Small intestine (tissue), 7 donors: ENCODE results near the gene RNU1-2. TPM values are rescaled to one million over a fixed set of nuclear protein-coding genes. Genes with fewer than 3 reads are reported as not detected.
"Not testable (repeated sequence)": the region's sequence is repeated elsewhere in the genome, so short reads cannot be mapped to it uniquely, and the experiment has no call there.

Experiments used
- DNase-seq, 2 donors: peaks; one replicate each; pipeline versions ENCODE4 v3.0.0 to v3.0.0-alpha.2; 2013
- FAIRE-seq: peaks from 2 replicates; lab custom pipeline; 2012; peaks lifted over from hg19 to GRCh38; lab: Jason Lieb, UNC
- H3K27ac ChIP-seq, 3 donors: one replicate each; pipeline ENCODE4 v1.5.1; 2013; ENCODE audit warnings: low read length in 2 of 3, mild to moderate bottlenecking in 2 of 3, control low read depth in 1 of 3, inconsistent platforms in 1 of 3, low read depth in 1 of 3, moderate library complexity in 1 of 3
- H3K27me3 ChIP-seq, 3 donors: one replicate each; pipeline ENCODE4 v1.6.1; 2013; ENCODE audit warnings: low read length in 3 of 3, inconsistent platforms in 1 of 3; ENCODE audit not compliant: control insufficient read depth in 3 of 3, insufficient read depth in 3 of 3
- H3K36me3 ChIP-seq, 3 donors: one replicate each; pipeline ENCODE4 v1.6.1; 2013; ENCODE audit warnings: low read length in 3 of 3, inconsistent platforms in 1 of 3, low read depth in 1 of 3, mild to moderate bottlenecking in 1 of 3, moderate library complexity in 1 of 3; ENCODE audit not compliant: control insufficient read depth in 3 of 3, insufficient read depth in 2 of 3
- H3K4me1 ChIP-seq, 3 donors: one replicate each; pipeline ENCODE4 v1.6.1; 2013; ENCODE audit warnings: low read length in 2 of 3, inconsistent platforms in 1 of 3, low read depth in 1 of 3, mild to moderate bottlenecking in 1 of 3, moderate library complexity in 1 of 3; ENCODE audit not compliant: control insufficient read depth in 3 of 3, insufficient read depth in 2 of 3
- H3K4me3 ChIP-seq, 3 donors: one replicate each; pipeline ENCODE4 v1.5.1; 2013; ENCODE audit warnings: low read length in 3 of 3, control low read depth in 1 of 3, inconsistent platforms in 1 of 3, low read depth in 1 of 3, mild to moderate bottlenecking in 1 of 3, moderate library complexity in 1 of 3
- H3K9me3 ChIP-seq, 2 donors: one replicate each; pipeline ENCODE4 v1.6.1; 2013; ENCODE audit warnings: low read depth in 1 of 2, low read length in 1 of 2; ENCODE audit not compliant: control insufficient read depth in 2 of 2, insufficient read depth in 1 of 2
- WGBS, 3 donors: extraction: QIAGEN DNeasy Blood & Tissue Kit; methylation state at CpG; one replicate each; pipeline ENCODE4 v1.1.7; 2013; 5-methylcytosine and 5-hydroxymethylcytosine counted together
- polyA plus RNA-seq, 4 donors: library from polyadenylated mRNA; stranded (reverse) in 3 of 4; unstranded in 1 of 4; fragments of 200-250 nt in 3 of 4; fragments of 120-200 nt in 1 of 4; gene quantifications; one replicate each; pipeline versions ENCODE4 v1.2.1 to v1.2.3, GENCODE V29; 2013
- donor health status: healthy with polysubstance abuse.
- donor health status: control.
- donor health status: control.
- donor health status: Bipolar disorder and iron deficiency.
- donor health status: healthy.

The RNU1-2 gene
- polyA plus RNA-seq, 4 donors = not detected

DNA sequence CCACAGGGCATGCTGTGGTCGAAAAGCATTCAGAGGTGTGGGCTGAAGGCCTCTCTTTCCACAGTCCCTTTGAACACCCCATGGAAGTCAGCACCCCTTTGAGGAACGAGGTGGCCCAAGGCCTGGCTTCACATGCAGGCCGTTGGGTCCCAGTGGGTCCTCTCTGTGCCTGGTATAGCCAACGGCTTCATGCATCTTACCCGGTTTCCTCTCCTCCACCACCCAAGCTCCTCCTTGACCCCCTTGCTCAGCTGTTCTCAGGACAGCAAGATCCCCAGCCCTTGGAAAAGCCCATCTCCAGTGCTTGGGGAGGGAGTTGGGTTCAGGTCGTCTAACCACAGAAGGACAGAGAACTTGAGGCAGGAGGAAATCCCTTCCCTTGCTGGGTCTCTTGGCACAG, 27.0 kb upstream of the RNU1-2 start:
- DNase-seq, H3K36me3 ChIP-seq, H3K9me3 ChIP-seq, H3K27ac ChIP-seq, H3K4me1 ChIP-seq, H3K4me3 ChIP-seq, FAIRE-seq: not testable (repeated sequence)
- peaks cover 0 to 22% (median 5%) of the 10 kb centered on the region in 3 donors for H3K27me3 ChIP-seq
- WGBS, 3 donors = 81 to 90% (median 87%) methylated on average over 5 of the region's 6 CpGs

DNA sequence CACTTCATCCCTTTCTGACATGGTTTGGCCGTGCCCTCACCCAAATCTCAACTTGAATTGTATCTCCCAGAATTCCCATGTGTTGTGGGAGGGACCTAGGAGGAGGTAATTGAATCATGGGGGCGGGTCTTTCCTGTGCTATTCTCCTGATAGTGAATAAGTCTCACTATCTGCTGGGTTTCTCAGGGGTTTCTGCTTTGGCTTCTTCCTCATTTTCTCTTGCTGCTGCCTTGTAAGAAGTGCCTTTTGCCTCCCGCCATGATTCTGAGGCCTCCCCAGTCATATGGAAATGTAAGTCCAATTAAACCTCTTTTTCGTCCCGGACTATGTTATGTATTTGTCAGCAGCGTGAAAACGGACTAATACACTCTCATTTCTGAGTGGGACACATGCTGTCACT, 25.8 kb upstream of the RNU1-2 start:
- FAIRE-seq = not testable (repeated sequence)
- 75 to 85% (median 84%) methylated on average over 6 of the region's 7 CpGs for WGBS, 3 donors

DNA sequence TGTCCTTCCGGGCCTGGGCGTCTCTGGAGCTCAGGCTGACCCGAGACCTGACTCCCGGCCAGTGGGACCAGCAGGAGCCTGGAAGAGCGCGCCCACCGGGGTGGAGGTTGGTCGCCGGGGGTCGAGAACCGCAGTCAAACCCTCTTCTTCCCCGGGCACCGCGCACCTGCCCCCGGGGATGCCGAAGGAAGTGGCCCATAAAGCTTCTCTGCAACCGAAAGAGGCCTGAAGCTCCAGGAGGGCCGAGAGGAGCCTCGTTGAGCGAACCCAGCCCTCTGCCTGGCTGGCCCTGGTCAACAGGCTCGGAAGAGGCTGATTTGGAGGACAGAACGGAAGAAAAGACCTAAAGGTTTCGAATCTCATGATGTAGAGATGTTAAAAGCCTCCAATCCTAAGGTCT, 24.6 kb upstream of the RNU1-2 start:
- not testable (repeated sequence) for H3K4me1 ChIP-seq, H3K9me3 ChIP-seq, H3K27ac ChIP-seq, FAIRE-seq, DNase-seq, H3K4me3 ChIP-seq, H3K36me3 ChIP-seq
- WGBS, 3 donors = 84 to 91% (median 88%) methylated on average over 12 to 23 of the region's 23 CpGs
- peaks cover 0 to 31% (median 5%) of the 10 kb centered on the region in 3 donors for H3K27me3 ChIP-seq

More for the DNA sequence above, 25.8 kb upstream of the RNU1-2 start:
- not testable (repeated sequence) for H3K27ac ChIP-seq, H3K4me1 ChIP-seq, H3K4me3 ChIP-seq, H3K36me3 ChIP-seq, H3K9me3 ChIP-seq, DNase-seq
- H3K27me3 ChIP-seq = peaks cover 0 to 23% (median 5%) of the 10 kb centered on the region in 3 donors

DNA sequence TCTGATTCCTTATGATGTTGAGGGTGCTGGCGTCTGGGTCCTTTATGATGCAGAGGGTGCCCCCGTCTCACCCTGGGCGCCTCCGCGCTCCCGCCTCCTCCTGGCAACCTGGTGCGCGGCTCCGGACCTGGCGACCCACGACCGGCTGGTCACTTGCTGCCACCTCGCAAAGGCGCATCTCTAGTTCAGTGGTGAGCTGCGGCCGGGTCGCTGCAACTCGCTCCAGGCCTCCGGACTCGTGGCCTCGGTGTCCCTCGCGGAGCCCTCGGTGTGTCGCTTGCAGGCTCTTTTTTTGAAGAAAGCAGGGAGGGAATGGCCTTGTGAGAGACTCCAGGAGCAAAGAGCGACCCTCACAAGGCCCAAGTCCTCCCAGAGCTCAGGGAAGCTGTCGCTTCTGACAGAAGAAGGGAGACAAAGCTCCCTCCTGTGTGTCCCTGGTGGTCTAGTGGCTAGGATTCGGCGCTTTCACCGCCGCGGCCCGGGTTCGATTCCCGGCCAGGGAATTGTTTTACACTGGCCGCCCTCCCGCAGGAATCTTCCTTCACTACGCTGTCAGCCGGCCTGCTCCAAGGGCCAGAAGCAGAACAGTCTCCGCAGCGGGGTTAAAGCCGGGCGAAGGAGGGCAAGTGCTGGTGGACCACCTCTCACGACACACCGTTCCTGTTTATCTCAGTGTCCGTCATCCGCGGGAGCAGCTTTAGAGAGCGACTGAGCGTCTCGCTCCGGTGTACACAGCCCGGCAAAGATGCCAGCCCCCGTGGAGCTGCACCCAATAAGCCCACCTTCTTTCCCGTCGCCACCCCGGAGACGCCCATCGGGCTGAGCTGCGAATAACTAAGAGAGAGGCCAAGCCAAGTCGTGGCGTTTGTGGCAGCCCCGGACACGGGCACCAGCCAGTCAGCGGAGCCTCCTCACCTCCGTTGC, 23.4 kb upstream of the RNU1-2 start:
- not testable (repeated sequence) for FAIRE-seq, H3K36me3 ChIP-seq, H3K4me1 ChIP-seq, H3K27ac ChIP-seq, H3K9me3 ChIP-seq
- DNase-seq = peak in 1 of 2 donors; percentile 66
- 31 to 47% (median 45%) methylated on average over 52 to 59 of the region's 66 CpGs for WGBS, 3 donors
- peak overlapping the region in 1 of 3 donors; percentile 30 for H3K4me3 ChIP-seq
- H3K27me3 ChIP-seq = peaks cover 0 to 33% (median 5%) of the 10 kb centered on the region in 3 donors

DNA sequence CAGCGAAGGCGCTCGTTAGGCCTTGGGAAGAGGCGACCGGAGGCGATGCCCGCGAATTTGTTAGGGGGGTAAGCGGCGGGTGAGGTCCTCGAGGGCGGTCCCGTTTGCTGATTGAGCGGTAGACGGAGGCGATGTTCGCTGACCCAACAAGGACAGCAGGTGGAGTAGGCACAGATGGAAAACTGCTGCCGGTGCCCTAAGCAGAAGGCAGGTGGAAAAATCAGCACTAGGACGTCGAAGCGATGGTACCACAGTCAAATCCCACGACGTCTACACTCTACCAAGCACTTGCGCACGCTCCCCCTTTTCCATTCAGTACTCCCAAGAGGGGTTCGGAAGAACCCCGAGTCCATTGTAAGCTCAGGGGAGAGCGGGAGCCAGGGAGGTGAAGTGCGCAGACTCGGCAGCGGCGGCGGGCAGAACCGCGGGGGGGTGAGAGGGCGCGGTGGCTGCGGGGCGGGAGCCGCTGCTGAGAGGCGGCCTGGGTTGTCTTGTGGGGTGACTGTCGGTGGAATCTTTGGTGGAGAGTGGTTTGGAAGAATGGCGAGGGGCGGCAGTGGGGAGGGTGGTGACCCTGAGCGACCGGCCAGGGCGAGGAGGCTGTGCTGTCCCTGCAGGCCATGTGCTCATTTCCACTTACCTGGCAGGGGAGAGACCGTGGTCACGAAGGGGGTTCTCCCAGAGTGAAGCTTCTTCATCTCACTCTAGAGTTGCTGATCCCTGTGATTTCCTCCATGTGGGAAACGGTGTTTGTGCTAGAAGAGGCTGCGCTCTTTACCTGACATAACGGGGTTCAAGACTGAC, 22.5 kb upstream of the RNU1-2 start:
- FAIRE-seq, H3K9me3 ChIP-seq, H3K27ac ChIP-seq, H3K36me3 ChIP-seq, H3K4me1 ChIP-seq: not testable (repeated sequence)
- Histone ChIP-seq H3K4me3 (peak overlapping the region in 1 of 3 donors; percentile 19), H3K27me3 (peaks cover 0 to 33% (median 5%) of the 10 kb centered on the region in 3 donors)
- DNase-seq = peak; percentile 63 to 75
- WGBS, 3 donors = 15 to 17% (median 16%) methylated on average over 37 to 42 of the region's 52 CpGs

DNA sequence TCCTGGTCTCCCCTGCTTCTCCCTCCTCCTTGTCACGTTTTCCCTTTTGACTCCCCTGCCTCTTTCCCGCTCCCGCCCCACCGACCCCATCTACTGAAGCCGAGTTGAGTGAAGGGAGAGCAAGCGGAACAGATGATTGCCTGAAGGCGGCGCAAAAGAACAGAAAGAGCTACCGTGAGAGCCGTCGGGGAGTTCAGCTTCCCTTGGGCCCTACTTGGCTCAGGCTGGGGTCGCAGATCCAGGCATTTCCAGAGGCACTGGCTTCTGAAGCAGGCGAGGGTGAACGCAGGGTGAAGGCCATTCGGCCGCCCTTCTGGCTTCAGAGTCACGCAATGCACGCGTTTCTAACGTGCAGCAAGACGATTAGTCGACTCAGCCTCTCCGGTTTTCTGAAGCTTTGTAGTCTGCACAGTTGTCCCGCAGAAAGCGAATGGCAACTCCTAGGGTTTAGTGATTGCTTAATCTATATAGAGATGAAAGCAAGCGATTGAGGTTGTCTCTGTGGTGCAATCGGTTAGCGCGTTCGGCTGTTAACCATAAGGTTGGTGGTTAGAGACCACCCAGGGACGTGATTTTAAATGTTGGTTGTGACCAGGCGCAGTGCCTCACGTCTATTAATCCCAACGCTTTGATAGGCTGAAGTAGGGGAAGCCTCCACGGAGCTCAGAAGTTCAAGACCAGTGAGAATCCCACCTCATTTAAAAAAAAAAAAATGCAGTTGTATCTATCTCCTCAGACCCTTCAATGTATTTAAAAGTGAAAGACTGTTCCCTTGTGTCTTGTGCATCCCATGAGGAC, 20.6 kb upstream of the RNU1-2 start:
- not testable (repeated sequence) for FAIRE-seq, H3K9me3 ChIP-seq, DNase-seq, H3K27ac ChIP-seq, H3K4me1 ChIP-seq, H3K4me3 ChIP-seq, H3K36me3 ChIP-seq
- H3K27me3 ChIP-seq = peaks cover 0 to 33% (median 5%) of the 10 kb centered on the region in 3 donors
- 47 to 58% (median 48%) methylated on average over 25 to 32 of the region's 35 CpGs for WGBS, 3 donors

DNA sequence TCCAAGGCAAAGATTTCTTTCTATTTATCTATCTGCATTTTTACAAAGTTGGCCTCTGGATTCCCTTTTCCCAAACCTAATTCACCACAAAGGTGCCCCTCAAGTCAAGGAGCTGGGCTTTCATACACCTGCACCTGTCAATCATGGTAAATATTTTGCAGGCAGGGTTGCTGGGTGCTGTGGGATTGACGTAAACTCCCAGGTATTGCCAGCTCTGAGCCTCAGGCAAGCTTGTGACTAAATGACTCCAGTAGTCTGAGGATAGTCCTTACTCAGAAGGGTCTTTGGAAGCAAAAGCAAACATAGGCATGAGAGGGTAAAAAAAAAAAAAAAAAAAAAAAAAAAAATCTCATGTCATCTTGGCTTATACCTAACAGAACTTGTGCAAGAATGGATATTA, 14.0 kb upstream of the RNU1-2 start:
- 52 to 87% (median 77%) methylated on average over 1 of the region's 1 CpG for WGBS, 3 donors
- DNase-seq = peak in 1 of 2 donors; percentile 58
- H3K9me3 ChIP-seq, FAIRE-seq, H3K4me3 ChIP-seq, H3K27me3 ChIP-seq, H3K27ac ChIP-seq, H3K36me3 ChIP-seq, H3K4me1 ChIP-seq: not testable (repeated sequence)

DNA sequence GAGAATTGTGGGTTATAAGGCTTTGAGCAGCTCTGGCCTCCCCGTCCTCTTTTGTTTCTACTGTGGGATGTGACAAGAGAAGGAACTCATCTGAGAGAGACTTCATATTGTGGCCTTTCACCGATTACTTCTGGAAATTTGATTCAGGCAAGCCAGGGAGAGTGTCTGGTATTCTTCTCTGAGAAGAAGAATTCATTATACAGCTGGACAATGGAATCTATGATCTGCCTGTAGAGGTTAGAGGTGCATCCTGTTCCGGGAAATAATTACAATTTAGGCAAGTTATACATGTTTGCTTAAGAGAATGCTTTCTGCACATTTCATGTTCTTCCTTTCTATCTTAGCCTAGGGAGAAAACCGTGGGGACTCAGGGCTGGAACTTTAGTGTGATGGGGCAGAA, 12.8 kb upstream of the RNU1-2 start:
- FAIRE-seq = no peak
- no peaks in the 10 kb centered on the region for H3K9me3 ChIP-seq
- peaks cover 0 to 4% (median 0%) of the 10 kb centered on the region in 3 donors for H3K4me1 ChIP-seq
- H3K27ac ChIP-seq = no peak overlapping the region
- WGBS, 3 donors = 53 to 76% (median 67%) methylated on average over 4 of the region's 4 CpGs
- no peaks in the 10 kb centered on the region for H3K36me3 ChIP-seq
- DNase-seq = peak in 1 of 2 donors; percentile 33
- H3K4me3 ChIP-seq = no peak overlapping the region
- no peaks in the 10 kb centered on the region for H3K27me3 ChIP-seq
